Esophagus squamous epithelium (tissue), 4 donors: ENCODE results near the gene RMI1.

Source experiments
- CTCF ChIP-seq, 6 experiments: fragments of 450-650 bp in 4 of 6; fragments of 200-600 bp in 2 of 6; sonication (generic) in 2 of 6; IDR thresholded peaks; one replicate each; pipeline ENCODE4 v1.5.1; 2016 to 2019; ENCODE audit warnings: antibody characterized with exemption in 6 of 6, mild to moderate bottlenecking in 4 of 6, moderate library complexity in 4 of 6
- POLR2A ChIP-seq, 4 donors: fragments of 450-650 bp; IDR thresholded peaks; one replicate each; pipeline ENCODE4 v1.6.1; 2017; ENCODE audit warnings: antibody characterized with exemption in 4 of 4, mild to moderate bottlenecking in 4 of 4, moderate library complexity in 3 of 4

GRCh38 chr9:83987402-83987791, 6.8 kb downstream of the RMI1 start:
- no peak for TF ChIP-seq CTCF (IDR thresholded peaks at IDR 0.05)
- TF ChIP-seq POLR2A (IDR thresholded peaks at IDR 0.05) = no peak
